ENCODE results near the gene COQ5. TPM values are rescaled to one million over a fixed set of nuclear protein-coding genes. Genes with fewer than 3 reads are reported as not detected.
"Not testable (repeated sequence)": the region's sequence is repeated elsewhere in the genome, so short reads cannot be mapped to it uniquely, and the experiment has no call there.

Gene COQ5
- polyA plus RNA-seq, 1 donor from 2014 or later, result 91.6 TPM

- Histone ChIP-seq H3K9me3 (ENCODE audit: low read length) (no peaks in the 10 kb centered on the region), H3K4me3 (ENCODE audit: low read length) (peak overlapping the region; percentile 92), H3K9me2 (ENCODE audit: insufficient read depth, low read length) (no peaks in the 10 kb centered on the region), H2AFZ (ENCODE audit: low read depth, low read length) (peak overlapping the region; percentile 98), H4K20me1 (ENCODE audit: insufficient read depth) (no peaks in the 10 kb centered on the region), H3K36me3 (ENCODE audit: insufficient read depth, low read length) (no peaks in the 10 kb centered on the region), H3K4me2 (ENCODE audit: low read length) (peak overlapping the region; percentile 94), H3K9ac (ENCODE audit: low read length) (peak overlapping the region; percentile 90), H3K27me3 (ENCODE audit: insufficient read depth, low read depth, low read length) (no peaks in the 10 kb centered on the region), H3K79me2 (replicated peaks; ENCODE audit: insufficient read depth, low read length) (peaks cover 10% of the 10 kb centered on the region), H3K27ac (ENCODE audit: low read length) (peak overlapping the region; percentile 90), H3F3A (ENCODE audit: insufficient read depth, low read length, poor library complexity, severe bottlenecking) (no peaks in the 10 kb centered on the region)
- TF ChIP-seq RAD21 (conservative IDR thresholded peaks at IDR 0.05) (no peak), CTCF (IDR thresholded peaks at IDR 0.05; ENCODE audit: poor library complexity, severe bottlenecking) (no peak), REST (IDR thresholded peaks at IDR 0.05; ENCODE audit: borderline replicate concordance) (no peak), TAF1 (IDR thresholded peaks at IDR 0.05; ENCODE audit: low read depth) (no peak), SMC3 (conservative IDR thresholded peaks at IDR 0.05; ENCODE audit: poor library complexity) (no peak), EZH2 (IDR thresholded peaks at IDR 0.05; ENCODE audit: borderline replicate concordance, insufficient read depth, low read length, poor library complexity, severe bottlenecking) (no peak), MXI1 (conservative IDR thresholded peaks at IDR 0.05; ENCODE audit: poor library complexity, severe bottlenecking) (no peak), POLR2AphosphoS5 (IDR thresholded peaks at IDR 0.05) (no peak), EP300 (conservative IDR thresholded peaks at IDR 0.05; ENCODE audit: poor library complexity, severe bottlenecking) (no peak)
Measured at GRCh38 chr12:120529641-120530417, 871 bp upstream of the COQ5 start.

GRCh38 chr12:120522568-120522967, 6.4 kb downstream of the COQ5 start:
- no peaks in the 10 kb centered on the region for H3K79me2 ChIP-seq (replicated peaks; ENCODE audit: insufficient read depth, low read length)
- no peaks in the 10 kb centered on the region for H3K9me2 ChIP-seq (ENCODE audit: insufficient read depth, low read length)
- TF ChIP-seq EP300 (conservative IDR thresholded peaks at IDR 0.05; ENCODE audit: poor library complexity, severe bottlenecking) (no peak), EZH2 (IDR thresholded peaks at IDR 0.05; ENCODE audit: borderline replicate concordance, insufficient read depth, low read length, poor library complexity, severe bottlenecking) (no peak), RAD21 (conservative IDR thresholded peaks at IDR 0.05) (no peak), POLR2AphosphoS5 (IDR thresholded peaks at IDR 0.05) (no peak), CTCF (IDR thresholded peaks at IDR 0.05; ENCODE audit: poor library complexity, severe bottlenecking) (no peak), SMC3 (conservative IDR thresholded peaks at IDR 0.05; ENCODE audit: poor library complexity) (no peak), TAF1 (IDR thresholded peaks at IDR 0.05; ENCODE audit: low read depth) (no peak), MXI1 (conservative IDR thresholded peaks at IDR 0.05; ENCODE audit: poor library complexity, severe bottlenecking) (no peak)
- H3K4me2 ChIP-seq (ENCODE audit: low read length), result no peak overlapping the region
- H3K27ac ChIP-seq (ENCODE audit: low read length), result no peak overlapping the region
- H4K20me1 ChIP-seq (ENCODE audit: insufficient read depth), result no peaks in the 10 kb centered on the region
- H3K4me3 ChIP-seq (ENCODE audit: low read length), result no peak overlapping the region
- no peak overlapping the region for H2AFZ ChIP-seq (ENCODE audit: low read depth, low read length)
- no peaks in the 10 kb centered on the region for H3K9me3 ChIP-seq (ENCODE audit: low read length)
- H3K36me3 ChIP-seq (ENCODE audit: insufficient read depth, low read length), result no peaks in the 10 kb centered on the region
- no peaks in the 10 kb centered on the region for H3F3A ChIP-seq (ENCODE audit: insufficient read depth, low read length, poor library complexity, severe bottlenecking)
- H3K9ac ChIP-seq (ENCODE audit: low read length), result no peak overlapping the region
- H3K27me3 ChIP-seq (ENCODE audit: insufficient read depth, low read depth, low read length), result no peaks in the 10 kb centered on the region

- H3K36me3 ChIP-seq (ENCODE audit: insufficient read depth, low read length); H3K27ac ChIP-seq (ENCODE audit: low read length); H3K79me2 ChIP-seq (replicated peaks; ENCODE audit: insufficient read depth, low read length); H3K9me2 ChIP-seq (ENCODE audit: insufficient read depth, low read length); H3K4me2 ChIP-seq (ENCODE audit: low read length); H3K9ac ChIP-seq (ENCODE audit: low read length); H3K27me3 ChIP-seq (ENCODE audit: insufficient read depth, low read depth, low read length); H2AFZ ChIP-seq (ENCODE audit: low read depth, low read length); H3K9me3 ChIP-seq (ENCODE audit: low read length); H3K4me3 ChIP-seq (ENCODE audit: low read length); H4K20me1 ChIP-seq (ENCODE audit: insufficient read depth); H3F3A ChIP-seq (ENCODE audit: insufficient read depth, low read length, poor library complexity, severe bottlenecking): not testable (repeated sequence)
Measured at GRCh38 chr12:120519324-120519723, 9.6 kb downstream of the COQ5 start.

All from neural cell (in vitro differentiated cells).